Brain microvascular endothelial cell (primary cell): ENCODE data around the gene SLC24A3.

ENCODE experiments used
- DNase-seq: peaks from one replicate; pipeline ENCODE4 v3.0.0-alpha.2; 2020
- H3K27ac ChIP-seq: fragments of 250-450 bp; sonication (Bioruptor Pico); 2 replicates; pipeline ENCODE4 v1.5.1; 2020; ENCODE audit warnings: mild to moderate bottlenecking, moderate library complexity
- H3K27me3 ChIP-seq: fragments of 250-450 bp; sonication (Bioruptor Pico); replicated peaks from 2 replicates; pipeline ENCODE4 v1.5.1; 2020; ENCODE audit warnings: mild to moderate bottlenecking
- H3K36me3 ChIP-seq: fragments of 250-450 bp; sonication (Bioruptor Pico); replicated peaks from 2 replicates; pipeline ENCODE4 v1.5.1; 2020; ENCODE audit warnings: mild to moderate bottlenecking
- H3K4me3 ChIP-seq: 2 replicates; pipeline ENCODE4 v1.5.1; 2011; ENCODE audit warnings: low read depth, mild to moderate bottlenecking, control low read depth, low read length, moderate library complexity
- CTCF ChIP-seq: IDR thresholded peaks from 2 replicates; pipeline ENCODE4 v1.5.1; 2011; ENCODE audit warnings: low read depth, mild to moderate bottlenecking, moderate library complexity, low read length, control low read depth, inconsistent platforms; ENCODE audit errors: missing control alignments
- in situ Hi-C: cut with HindIII; loops from 2 replicates; pipeline ENCODE4 v1.10.0; 2017; ENCODE audit warnings: low sequenced_read_pairs, low pct_ligation_motif_present

The SLC24A3 gene

DNA sequence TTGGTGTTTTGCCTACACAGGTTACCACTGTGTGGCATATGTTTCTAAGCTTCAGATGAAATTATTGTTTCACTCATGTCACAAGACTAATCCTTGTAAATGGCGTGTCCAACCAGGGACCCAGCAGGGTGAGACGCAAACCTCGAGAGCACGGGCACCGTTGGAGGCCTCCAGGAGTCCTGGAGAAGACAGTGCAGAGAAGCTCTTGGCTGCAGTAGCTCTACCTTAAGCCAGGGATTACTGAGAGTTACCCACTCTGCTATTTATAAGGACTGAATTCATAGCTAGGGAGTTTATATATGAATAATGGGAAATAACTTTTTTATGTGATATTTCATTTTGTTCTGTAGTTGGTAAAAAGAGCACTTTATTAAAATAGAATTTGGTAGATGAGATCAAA is 137.4 kb downstream of the SLC24A3 start:
- no peak for DNase-seq
- Histone ChIP-seq H3K27ac (no peak overlapping the region), H3K27me3 (no peaks in the 10 kb centered on the region), H3K36me3 (no peaks in the 10 kb centered on the region), H3K4me3 (no peak overlapping the region)
- no peak for TF ChIP-seq CTCF
- in situ Hi-C loops: no loop called here

- in situ Hi-C loops: no loop called here
- H3K27ac ChIP-seq: no peak overlapping the region
- no peak for TF ChIP-seq CTCF
- no peaks in the 10 kb centered on the region for H3K27me3 ChIP-seq
- no peak overlapping the region for H3K4me3 ChIP-seq
- DNase-seq: no peak
- H3K36me3 ChIP-seq: no peaks in the 10 kb centered on the region
Observed at GRCh38 chr20:19351542-19351941, 139.1 kb downstream of the SLC24A3 start.

DNA sequence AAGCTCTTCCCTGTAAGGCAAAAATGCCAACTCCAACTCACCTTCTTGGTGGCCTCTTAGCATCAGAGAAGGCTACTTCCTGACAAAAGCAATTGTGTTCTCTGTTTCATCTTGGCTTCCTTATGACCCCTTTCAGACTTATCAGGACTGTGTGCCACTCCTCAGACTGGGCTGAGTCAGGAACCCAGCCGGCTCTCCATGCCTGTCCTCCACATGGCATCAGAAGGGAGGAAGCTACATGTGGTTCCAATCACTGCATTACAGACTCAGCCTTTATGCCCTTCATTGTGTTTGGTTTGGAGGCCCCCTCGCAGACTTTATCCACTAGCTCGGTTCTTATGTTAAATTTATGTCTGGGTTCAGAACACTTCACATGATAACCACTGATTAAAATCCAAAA is 142.5 kb downstream of the SLC24A3 start:
- TF ChIP-seq CTCF: no peak
- in situ Hi-C loops: no loop called here
- Histone ChIP-seq H3K27ac (no peak overlapping the region), H3K27me3 (no peaks in the 10 kb centered on the region), H3K36me3 (no peaks in the 10 kb centered on the region), H3K4me3 (no peak overlapping the region)
- no peak for DNase-seq

- TF ChIP-seq CTCF: no peak
- in situ Hi-C loops: no loop called here
- no peak for DNase-seq
- no peaks in the 10 kb centered on the region for H3K27me3 ChIP-seq
- no peaks in the 10 kb centered on the region for H3K36me3 ChIP-seq
- H3K27ac ChIP-seq: no peak overlapping the region
- no peak overlapping the region for H3K4me3 ChIP-seq
Observed at GRCh38 chr20:19361790-19362189, 149.3 kb downstream of the SLC24A3 start.

GRCh38 chr20:19363476-19363875 is 151.0 kb downstream of the SLC24A3 start:
- DNase-seq: no peak
- no peak for TF ChIP-seq CTCF
- no peak overlapping the region for H3K4me3 ChIP-seq
- H3K36me3 ChIP-seq: no peaks in the 10 kb centered on the region
- H3K27ac ChIP-seq: no peak overlapping the region
- in situ Hi-C loops: no loop called here
- no peaks in the 10 kb centered on the region for H3K27me3 ChIP-seq

- Histone ChIP-seq H3K27me3 (no peaks in the 10 kb centered on the region), H3K36me3 (no peaks in the 10 kb centered on the region), H3K27ac (no peak overlapping the region), H3K4me3 (no peak overlapping the region)
- DNase-seq: no peak
- in situ Hi-C loops: no loop called here
- no peak for TF ChIP-seq CTCF
Observed at GRCh38 chr20:19367591-19367990, 155.1 kb downstream of the SLC24A3 start.
